HG03045 (cell line): ENCODE results near the gene CYSLTR2.

Source experiments
- ATAC-seq: cut with Tn5 transposase; IDR thresholded peaks from one replicate; pipeline ENCODE4 v1.9.1; 2021; ENCODE audit warnings: mild to moderate bottlenecking, moderate library complexity; ENCODE audit not compliant: unreplicated experiment

The CYSLTR2 gene

DNA sequence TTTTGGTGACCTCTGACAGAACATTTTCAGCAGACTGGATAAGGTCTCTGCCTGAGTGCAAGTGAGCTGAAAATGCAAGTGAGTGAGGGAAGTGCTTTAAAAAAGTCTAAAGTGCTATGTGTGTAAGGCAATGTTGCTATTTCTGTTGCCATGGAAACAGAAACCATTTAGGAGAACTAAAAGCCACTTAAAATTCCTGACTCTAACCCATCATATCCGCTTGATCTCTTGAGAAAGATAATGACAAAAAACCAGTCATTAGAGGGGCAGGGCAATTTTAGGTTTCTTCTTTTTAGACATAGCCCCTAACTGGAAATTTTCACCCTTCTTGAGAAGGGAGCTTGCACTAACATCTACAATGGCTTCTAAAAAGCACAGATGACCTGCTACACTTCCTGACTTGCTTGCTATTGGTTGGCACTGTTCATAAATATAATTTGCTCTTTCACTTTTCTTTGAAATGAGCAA, at the start of gene CYSLTR2:
TSS of gene CYSLTR2 (plus strand) at position 458 of the 468 bp plus-strand sequence. CDS start 52,889 bp downstream, outside the sequence.
- no peak for ATAC-seq

- ATAC-seq = no peak
Measured at GRCh38 chr13:48615049-48615448, 38.7 kb upstream of the CYSLTR2 start.

DNA sequence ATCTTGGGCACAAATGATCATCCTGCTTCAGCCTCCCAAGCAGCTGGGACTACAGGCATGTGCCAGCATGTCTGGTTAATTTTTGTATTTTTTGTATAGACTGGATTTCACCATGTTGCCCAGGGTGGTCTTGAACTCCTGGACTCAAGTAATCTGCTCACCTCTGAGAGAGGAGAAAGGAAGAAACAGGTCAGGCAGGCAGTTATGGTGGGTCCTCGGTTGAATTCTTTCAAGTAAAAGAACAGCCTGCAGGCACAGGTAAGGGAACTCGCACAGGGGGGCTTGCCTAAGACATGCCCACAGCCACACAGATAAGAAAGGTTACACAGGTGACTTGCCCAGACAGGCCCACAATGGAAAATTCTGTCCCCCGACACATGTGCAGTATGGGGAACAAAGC, 34.8 kb upstream of the CYSLTR2 start:
- no peak for ATAC-seq

- no peak for ATAC-seq
Measured at GRCh38 chr13:48621056-48621455, 32.7 kb upstream of the CYSLTR2 start.

- no peak for ATAC-seq
Measured at GRCh38 chr13:48624016-48624415, 29.7 kb upstream of the CYSLTR2 start.

GRCh38 chr13:48624858-48625257, 28.9 kb upstream of the CYSLTR2 start:
- ATAC-seq = no peak

- ATAC-seq = no peak
Measured at GRCh38 chr13:48625413-48626076, 28.2 kb upstream of the CYSLTR2 start.

GRCh38 chr13:48626077-48626449, 27.7 kb upstream of the CYSLTR2 start:
- ATAC-seq = no peak

- ATAC-seq = no peak
Measured at GRCh38 chr13:48626726-48627451, 26.8 kb upstream of the CYSLTR2 start.

- ATAC-seq = no peak
Measured at GRCh38 chr13:48629277-48629676, 24.5 kb upstream of the CYSLTR2 start.

GRCh38 chr13:48630291-48630690, 23.4 kb upstream of the CYSLTR2 start:
- no peak for ATAC-seq

DNA sequence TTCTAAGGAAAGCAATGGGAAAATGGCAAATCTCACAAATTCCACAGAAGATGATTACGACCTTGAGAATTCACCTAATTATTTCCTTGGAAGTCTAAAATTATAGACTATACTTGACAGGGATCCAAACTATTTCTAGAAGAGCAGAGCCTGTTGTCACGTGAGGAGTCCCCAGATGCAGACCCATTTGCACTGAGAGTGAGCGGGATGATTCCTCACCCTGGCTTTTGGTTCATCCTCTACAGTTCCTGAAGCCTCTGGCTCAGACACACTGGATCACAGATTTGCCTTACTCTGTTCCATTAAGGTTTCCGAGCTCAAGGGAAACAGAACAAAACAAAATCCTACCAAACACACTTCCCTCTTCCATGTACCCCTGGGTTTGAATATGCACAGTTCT, 23.0 kb upstream of the CYSLTR2 start:
- no peak for ATAC-seq

DNA sequence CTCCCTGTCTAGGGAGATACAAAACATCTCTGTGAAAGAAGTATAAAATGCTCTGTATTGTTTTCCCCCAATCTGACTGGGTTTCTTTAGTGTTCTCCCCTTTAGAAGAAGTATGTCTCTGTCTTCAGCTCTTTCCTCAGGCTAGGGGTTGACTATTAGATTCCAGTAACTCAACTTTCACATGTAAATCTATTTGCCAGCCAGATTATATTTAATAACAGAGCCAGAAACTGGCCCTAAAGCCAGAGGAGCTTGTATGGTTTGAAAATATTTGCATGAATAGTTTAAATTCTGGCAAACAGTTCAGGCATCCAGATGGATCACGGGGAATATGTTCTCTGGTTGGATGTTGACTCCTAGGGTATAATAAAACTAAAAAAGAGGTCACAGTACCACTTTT, 22.3 kb upstream of the CYSLTR2 start:
- no peak for ATAC-seq

DNA sequence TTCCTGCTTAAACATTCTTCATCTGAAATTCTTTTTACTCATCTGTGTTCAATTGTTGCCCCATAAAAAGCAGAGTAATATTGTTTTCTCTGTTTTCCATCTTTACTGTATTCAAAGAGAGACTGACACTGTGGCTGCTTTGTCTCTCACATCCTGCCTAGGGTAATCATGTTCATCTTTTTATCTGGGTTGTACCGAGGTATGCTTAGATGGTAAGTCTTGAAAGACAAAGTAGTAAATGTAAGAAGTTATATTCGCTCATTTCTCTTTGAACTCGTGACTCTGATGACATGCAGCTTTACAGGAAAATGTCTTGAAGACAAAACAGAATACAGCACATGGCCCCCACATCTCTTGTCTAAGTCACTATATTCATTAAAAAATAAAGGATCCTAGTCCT, 20.0 kb upstream of the CYSLTR2 start:
- no peak for ATAC-seq

DNA sequence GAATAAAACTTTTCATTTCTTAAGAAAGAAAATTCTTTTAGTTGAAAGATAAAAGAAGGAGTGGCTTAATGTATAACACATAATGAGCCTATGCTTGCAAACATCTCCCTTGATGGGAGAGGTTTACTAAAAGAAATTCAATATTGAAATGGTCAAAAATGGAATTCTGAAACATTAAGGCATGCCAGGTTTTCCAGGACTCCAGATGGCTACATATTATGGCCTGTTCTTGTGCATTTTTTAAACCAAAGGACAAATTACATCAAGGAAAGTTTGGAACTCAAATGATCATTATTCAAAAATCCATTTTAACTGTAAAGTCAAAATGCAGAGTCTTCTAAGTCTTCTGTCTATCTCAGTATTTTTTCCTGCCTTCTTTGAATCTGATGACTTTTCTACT, 19.1 kb upstream of the CYSLTR2 start:
- ATAC-seq = no peak

DNA sequence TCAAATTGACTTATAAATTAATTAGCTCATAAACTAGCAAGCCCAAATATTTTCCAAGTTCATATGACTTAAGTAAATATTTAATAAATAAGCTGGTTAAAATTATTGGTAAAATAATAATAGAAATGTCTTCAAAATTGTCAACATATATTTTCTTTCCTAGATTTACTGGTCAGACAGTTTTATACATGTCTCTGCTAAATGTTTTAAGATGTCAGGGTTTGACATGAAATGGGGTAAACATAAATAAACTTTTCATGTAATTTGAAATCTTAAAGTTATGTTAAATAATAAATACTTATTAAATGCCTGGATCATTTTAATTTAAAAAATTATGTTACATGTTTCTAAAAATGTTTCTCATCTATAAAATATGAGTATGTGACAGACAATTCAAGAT, 18.3 kb upstream of the CYSLTR2 start:
- ATAC-seq = no peak

- no peak for ATAC-seq
Measured at GRCh38 chr13:48636550-48636949, 17.2 kb upstream of the CYSLTR2 start.

DNA sequence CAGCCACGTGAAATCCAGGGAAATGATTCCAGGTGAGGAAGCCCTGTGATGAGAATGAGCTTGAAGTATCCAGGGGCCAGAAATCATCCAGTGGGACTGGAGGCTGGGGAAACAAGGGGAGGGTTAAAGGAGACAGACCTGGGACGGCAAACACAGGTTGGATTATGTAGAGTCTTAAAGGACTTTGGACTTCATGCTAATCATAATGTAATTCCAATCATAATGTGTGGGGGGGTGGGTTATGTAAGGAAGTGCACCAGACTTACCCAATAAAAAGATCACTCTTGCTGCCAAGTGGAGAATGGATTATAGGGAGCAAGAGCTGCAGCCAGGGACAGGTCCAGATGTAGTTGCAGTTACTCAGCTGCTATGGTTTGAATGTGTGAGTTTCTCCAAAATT, 16.1 kb upstream of the CYSLTR2 start:
- no peak for ATAC-seq

DNA sequence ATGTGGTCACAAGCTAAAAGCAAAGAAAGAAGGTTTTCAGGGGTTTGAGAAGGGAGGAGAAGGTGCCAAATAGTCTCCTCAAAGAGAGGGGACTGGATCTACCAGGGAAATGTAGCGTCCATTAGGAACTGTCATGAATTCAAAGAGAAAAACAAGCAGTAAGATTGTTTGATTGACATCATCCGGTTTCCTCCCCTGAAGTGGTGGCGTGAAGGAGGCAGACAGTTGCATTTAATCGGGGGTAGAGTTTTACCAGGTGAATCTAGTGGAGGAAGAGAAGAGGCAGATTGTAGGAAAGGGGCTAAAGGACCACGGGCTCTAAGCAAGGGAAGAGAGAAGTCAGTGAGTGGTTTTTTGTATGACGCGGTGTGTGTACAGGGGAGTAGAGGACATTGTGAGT, 13.0 kb upstream of the CYSLTR2 start:
- ATAC-seq = no peak

DNA sequence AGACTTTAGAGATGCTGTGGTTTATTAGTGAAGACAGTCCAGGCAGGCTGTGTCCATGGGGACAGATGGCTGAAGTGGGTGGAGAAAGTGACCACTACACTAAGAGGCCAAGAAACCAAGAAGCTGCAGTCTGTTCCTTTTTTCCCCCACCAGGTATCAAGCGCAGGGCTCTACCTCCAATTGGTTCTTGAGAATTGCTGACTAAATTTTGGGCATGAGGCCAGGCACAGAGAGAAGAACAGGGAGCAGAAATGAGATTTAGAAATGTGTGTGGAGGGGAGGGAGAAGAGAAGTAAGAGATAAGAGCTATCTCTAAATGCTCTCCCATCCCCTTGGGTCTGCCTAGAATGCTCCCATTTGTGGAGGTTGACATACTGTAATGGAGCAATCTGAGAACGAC, 12.3 kb upstream of the CYSLTR2 start:
- ATAC-seq = no peak

DNA sequence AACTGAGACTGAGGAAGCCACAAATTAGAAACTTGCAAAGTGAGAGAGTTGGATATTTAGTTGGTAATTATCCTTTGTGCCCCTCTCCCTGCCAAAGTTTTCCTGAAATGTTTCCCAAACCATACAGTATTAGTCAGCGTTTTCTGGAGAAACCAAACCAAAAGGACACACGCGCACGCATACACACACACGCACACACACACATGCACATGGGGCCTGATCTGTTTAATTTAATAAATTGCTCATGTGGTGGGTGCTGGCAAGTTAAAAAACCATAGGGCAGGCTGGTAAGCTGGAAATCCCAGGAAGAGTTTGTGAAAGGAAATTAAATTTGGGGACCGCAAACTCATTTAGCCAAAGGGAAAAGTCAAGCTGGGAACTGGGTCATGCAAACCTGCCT, 11.7 kb upstream of the CYSLTR2 start:
- no peak for ATAC-seq

- ATAC-seq = no peak
Measured at GRCh38 chr13:48643159-48643558, 10.6 kb upstream of the CYSLTR2 start.

GRCh38 chr13:48644141-48644540, 9.6 kb upstream of the CYSLTR2 start:
- no peak for ATAC-seq
